Measurements from ENCODE around the gene TMEM171.

Gene TMEM171

DNA sequence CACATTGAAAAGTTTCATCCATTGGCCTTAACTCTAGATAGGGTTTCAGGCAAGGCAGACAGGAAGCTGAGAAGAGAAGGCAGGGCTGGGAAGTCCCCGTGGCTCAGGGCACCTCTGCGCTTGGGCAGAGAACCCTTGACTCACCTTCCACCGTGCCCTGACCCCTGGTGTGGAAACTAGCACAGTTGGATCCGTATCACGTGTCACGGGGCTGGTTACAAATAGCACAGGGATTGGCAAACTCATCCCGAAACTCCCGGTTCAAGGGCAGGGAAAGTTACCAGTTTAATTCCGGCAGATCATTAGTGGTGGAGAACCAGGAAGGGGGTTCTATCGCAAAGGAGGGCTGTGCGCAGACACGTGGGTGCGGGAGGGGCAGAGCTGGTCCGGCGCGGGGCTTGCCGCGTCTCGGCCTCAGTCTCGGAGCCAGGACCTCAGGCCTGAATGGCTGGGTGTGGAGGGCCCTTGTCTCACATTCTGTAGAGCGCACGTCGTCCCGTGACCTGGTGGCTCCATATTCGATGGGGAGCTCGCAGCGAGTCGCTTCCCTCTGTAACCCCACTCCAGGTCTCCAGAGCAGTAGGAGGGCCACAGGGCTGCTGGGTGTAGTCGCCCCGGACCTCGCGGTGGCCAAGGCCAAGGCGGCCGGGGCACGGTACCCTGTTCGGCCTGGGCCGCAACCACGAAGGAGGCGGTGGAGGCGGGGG lies 771 bp upstream of the TMEM171 start:
- no peak for DNase-seq (ENCODE audit: extremely low read depth in 1 of 2, low read depth in 1 of 2)

DNA sequence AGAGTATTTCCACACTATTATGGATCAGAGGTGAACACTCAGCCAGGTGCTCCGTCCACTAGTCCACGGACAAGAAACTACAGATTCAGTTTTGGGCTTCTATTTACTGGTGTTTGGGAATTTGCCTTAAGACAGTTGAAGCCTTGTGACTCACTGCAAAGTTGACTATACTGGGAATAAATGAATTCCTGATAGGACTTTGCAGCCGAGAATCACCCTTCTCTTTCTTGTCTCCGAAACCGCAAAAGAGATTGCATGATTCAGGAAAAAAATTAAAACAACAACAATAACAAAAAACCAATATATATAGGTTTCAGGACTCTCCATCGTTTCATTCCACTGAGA lies 716 bp downstream of the TMEM171 start:
- DNase-seq (ENCODE audit: extremely low read depth in 1 of 2, low read depth in 1 of 2): no peak

GRCh38 chr5:73122875-73123810 lies 2.8 kb downstream of the TMEM171 start:
- DNase-seq (ENCODE audit: extremely low read depth in 1 of 2, low read depth in 1 of 2): no peak

DNA sequence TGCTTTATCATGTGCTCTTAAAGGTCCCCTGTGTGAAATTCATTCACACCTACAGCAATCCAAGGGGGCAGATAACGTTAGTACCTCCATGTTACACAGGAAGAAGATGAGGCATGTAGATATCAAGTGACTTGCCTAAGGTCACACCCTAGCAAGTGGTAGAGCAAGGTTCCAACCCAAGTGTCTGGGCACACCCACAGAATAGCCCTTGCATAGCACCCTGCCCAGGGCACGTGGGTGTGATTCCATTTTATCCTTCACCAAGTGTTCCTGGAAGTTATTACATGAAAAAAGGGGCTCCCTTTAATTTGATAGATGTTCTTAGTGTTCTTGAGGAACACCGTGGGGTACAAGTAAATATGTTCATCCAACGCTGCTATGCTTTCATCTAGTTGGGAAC lies 4.9 kb downstream of the TMEM171 start:
- DNase-seq (ENCODE audit: extremely low read depth in 1 of 2, low read depth in 1 of 2): no peak

DNA sequence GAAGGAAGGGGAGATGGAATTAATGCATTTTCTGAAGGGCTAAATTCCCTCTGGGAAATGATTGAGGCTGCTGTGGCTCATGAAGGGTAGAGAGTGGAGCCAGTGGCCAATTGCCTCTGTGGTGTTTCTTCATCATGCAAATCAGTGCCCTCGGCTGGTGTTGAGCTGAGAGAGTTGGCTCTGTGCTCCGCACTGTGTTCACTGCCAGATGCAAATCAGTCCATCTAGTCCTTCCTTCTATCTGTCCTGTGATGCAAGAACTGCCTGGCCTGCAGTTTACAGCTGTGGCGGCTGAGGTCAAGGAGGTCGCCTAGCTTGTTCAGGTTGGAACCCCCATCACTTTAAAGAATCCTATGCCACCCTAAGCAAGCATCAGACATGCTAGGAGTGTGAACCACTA lies 6.0 kb downstream of the TMEM171 start:
- DNase-seq (ENCODE audit: extremely low read depth in 1 of 2, low read depth in 1 of 2): no peak

DNA sequence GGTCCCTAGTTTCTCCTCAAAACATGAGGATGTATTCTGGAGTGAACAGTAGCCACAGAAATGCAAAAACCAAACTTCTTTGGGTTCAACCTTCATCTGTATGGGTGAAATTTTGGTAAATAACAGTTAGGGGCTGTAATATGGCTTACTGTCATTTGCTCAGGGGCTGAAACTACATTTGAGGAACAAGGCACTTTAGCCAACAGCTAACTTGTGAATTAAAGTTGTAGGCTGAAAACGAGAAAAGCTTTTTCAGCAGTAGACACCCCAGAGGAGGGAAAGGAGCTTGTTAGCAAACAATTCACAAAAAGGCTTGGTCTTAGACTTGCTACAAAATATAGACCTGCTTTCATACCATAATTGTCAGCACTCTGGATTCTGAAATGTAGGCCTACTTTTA lies 6.6 kb downstream of the TMEM171 start:
- no peak for DNase-seq (ENCODE audit: extremely low read depth in 1 of 2, low read depth in 1 of 2)

GRCh38 chr5:73129143-73129542 lies 8.8 kb downstream of the TMEM171 start:
- DNase-seq (ENCODE audit: extremely low read depth in 1 of 2, low read depth in 1 of 2): no peak

GRCh38 chr5:73130811-73131210 lies 10.4 kb downstream of the TMEM171 start:
- DNase-seq (ENCODE audit: extremely low read depth in 1 of 2, low read depth in 1 of 2): no peak

DNA sequence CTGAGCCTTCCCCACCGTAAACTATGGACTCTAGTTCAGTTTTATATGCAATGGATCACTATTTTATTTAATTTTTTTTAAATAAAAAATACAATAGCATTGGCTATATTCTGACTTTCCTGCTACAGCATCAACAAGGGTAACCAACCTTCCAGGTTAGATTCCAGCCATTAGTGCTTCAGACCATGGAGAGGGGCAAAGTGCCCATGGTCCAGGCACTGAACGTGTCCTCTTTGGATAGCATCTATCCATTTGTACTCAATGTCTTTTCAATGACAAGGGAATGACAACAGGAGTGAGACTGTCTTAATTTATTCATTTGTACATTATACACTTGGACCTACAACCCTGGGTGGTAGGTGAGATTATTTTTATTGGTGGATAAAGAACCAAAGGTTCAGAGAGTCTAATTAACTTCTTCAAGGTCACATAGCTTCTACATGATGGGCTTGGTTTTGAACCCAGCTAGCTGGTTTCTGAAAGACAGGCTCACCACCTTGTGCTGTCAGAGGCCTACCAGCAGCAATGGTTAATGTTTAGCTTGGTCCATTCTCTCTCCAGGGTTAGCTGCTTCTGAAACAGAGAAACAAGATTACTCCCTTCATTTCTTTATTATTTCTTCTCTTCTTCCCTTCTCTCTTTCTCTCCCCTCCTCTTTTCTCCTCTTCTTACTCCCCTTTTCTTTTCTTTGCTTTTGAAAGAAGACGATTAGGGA lies 11.5 kb downstream of the TMEM171 start:
- DNase-seq (ENCODE audit: extremely low read depth in 1 of 2, low read depth in 1 of 2): no peak

DNA sequence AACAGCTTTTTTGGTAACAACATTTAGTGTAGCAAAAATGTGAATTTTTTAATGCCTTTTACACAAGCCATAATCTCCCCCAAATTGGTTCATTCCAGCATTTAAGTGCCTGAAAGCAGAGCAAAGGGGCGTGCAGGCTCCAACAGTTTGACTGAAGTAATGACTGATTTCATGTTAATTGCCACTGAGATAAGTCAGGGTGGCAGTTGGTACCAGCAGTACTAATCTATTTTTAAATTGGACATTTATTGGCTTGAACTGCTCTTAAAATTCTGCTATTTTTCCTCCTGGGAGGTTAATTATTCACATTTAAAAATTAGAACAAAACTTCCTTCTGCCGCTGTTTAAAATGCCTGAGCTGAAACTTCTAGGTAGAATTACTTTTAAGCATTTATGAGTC lies 12.4 kb downstream of the TMEM171 start:
- DNase-seq (ENCODE audit: extremely low read depth in 1 of 2, low read depth in 1 of 2): no peak

DNA sequence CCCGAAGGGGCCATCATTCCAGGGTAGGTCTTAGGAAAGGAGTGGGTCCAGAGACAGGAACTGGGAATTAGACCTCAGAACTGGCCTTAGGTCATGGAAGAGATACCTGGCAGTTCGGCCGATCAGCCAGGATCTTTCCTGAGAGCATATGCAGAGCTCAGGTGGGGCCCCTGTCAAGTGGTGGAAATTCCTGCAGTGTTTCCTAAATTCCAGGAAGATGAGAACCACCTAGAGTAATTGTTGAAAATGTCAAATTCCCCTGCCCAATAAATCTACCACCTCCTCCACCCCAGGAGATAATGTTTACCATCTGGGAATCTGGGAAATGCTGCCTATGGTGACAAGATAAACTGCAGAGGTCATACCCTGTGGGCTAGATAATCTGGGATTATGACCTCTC lies 14.6 kb downstream of the TMEM171 start:
- DNase-seq (ENCODE audit: extremely low read depth in 1 of 2, low read depth in 1 of 2): no peak

DNA sequence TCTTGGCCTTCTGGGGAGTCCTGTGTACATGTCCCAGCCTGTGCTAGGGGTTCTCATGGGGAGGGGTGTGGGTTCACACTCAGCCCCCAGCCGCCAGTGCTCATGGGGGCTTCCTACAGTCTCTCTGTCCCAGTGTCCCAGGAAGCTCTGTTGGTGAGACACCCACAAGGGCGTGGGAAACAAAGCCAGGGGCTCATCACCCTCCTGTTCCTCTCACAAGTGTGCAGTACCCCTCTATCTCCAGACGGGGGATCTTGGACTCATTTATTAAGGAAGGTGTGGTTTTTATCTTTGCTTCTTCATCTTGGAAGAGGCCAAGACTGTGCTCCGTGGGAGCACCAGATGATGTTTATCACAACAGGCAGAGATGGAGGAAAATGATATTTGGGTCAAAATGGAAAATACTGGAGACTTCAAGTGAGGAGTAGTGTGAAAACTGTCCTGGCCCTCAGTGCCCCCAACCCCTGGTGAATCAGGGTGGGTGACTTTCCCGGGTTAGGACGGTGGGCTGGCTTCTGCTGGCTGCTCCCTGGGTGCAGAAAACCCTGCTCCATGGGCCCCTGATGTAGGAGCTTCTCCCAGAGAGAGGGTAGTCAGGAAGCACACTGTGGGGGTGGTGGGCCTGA lies 15.2 kb downstream of the TMEM171 start:
- no peak for DNase-seq (ENCODE audit: extremely low read depth in 1 of 2, low read depth in 1 of 2)

DNA sequence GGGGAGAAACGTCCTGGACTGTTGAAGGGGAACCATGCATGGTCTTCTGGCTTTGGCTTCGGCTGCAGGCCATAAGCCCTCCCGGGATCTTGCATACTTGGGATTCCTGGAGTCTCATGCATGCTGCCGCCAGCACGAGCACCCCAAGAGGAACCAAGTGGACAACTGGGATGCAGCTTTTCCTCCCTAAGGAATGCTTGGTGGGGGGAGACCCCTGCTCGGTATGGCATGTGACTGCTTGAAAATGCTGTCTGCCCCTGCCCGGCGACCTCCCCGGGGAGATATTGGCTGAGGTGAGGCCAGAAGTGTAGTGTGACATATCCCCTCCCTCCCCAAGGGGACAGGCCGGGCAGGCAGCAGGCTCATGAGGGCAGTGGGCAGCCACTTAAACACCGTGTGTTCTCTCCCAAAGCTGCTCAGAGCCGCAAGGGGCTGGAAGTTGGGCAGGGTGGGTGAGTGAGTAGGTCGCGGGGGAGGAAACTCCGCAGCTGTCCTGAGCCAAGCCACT lies 15.7 kb downstream of the TMEM171 start:
- no peak for DNase-seq (ENCODE audit: extremely low read depth in 1 of 2, low read depth in 1 of 2)

DNA sequence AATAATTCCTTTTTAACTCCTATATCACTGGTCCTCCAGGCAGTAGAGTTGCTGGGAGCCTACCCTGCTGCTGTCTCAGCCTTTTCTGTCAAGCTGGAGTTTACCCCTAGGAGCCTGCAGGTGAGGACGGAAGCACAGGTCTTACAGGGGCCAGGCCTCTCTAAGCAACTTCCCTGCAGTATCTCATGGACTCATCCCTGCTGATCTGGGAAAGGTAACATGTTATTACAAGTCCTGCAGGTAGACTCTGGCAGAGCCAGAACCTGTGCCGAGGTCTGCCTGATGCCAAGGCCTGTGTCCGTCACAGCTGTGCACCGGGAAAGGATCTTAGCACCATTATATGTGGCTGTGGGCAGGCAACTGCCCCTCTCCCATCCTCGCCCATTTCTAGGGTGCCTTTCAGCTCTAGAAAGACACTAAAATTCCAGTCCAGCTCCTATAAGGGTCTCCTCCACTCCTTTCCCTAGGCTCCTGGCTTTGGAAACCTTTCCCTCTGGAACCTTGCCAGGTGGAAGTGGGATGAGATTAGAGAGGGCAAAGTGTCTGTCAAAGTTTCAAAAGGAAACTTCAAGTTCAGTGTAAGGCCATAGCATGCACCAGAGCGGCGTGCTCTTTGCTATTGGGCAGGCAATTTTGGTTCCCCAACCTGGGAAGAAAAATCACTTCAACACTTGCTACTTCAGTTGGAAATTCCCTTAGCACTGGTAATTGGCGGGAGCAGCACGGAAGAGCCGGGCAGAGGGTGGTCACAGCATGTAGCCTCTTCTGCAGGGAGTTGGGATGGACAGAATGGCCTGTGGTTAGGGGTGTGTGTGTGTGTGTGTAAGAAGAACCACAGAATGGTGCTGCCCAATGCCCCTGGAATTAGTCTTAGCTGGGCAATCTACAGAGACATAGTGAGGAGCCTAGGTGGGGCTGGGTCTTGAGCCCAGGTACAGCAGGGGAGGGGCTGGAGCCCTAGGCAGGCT lies 17.5 kb downstream of the TMEM171 start:
- DNase-seq (ENCODE audit: extremely low read depth in 1 of 2, low read depth in 1 of 2): no peak

- no peak for DNase-seq (ENCODE audit: extremely low read depth in 1 of 2, low read depth in 1 of 2)
These were observed 19.1 kb downstream of the TMEM171 start for GRCh38 chr5:73139485-73139884.

- no peak for DNase-seq (ENCODE audit: extremely low read depth in 1 of 2, low read depth in 1 of 2)
These were observed 20.4 kb downstream of the TMEM171 start for GRCh38 chr5:73140801-73141200.

- no peak for DNase-seq (ENCODE audit: extremely low read depth in 1 of 2, low read depth in 1 of 2)
These were observed 21.7 kb downstream of the TMEM171 start for GRCh38 chr5:73142035-73142434.

DNA sequence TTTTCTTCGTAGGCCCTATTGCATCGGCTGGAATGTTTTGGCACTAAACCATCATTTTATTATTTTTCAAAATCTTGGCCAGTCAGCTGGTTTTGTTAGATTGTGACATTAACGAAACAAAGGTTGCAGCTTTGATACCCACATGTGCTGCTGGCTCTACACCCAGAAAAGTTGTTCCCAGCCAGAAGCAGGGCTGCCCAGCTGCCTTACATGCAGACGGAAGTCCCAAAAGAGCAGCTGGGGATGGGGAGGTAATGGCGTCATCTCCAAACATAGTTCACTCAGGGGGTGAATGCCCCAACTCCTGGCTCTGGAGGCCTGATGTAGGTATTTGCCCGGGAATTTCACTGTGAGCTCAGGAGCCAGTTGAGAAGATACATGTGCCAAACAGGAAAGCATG lies 23.3 kb downstream of the TMEM171 start:
- no peak for DNase-seq (ENCODE audit: extremely low read depth in 1 of 2, low read depth in 1 of 2)

DNA sequence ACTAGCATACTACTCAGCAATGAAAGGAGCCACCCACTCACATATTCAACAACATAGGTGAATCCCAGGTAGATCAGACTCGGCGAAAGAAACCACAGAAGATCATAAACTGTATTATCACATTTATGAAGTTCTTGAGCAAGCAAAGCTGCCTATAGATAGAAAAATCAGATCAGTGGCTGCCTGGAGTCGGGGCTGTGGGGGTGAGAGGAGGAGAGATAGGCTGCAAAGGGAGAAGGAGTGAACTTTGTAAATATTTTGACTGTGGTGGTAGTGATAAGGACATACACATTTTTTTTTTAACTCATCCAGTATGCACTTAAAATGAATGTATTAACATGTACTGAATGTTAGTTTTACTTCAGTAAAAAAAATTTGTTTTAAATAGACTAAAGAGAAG lies 29.2 kb downstream of the TMEM171 start:
- DNase-seq (ENCODE audit: extremely low read depth in 1 of 2, low read depth in 1 of 2): no peak

- DNase-seq (ENCODE audit: extremely low read depth in 1 of 2, low read depth in 1 of 2): no peak
These were observed 30.5 kb downstream of the TMEM171 start for GRCh38 chr5:73150876-73151275.
